Stimulated activated CD4-positive, alpha-beta T cell treated with anti-CD3 and anti-CD28 coated beads, Interleukin-1b, Interleukin-23, amount 100 ng/mL, for 48 hours (primary cell): ENCODE measurements around the gene SMYD4.
"Not testable (repeated sequence)": the region's sequence is repeated elsewhere in the genome, so short reads cannot be mapped to it uniquely, and the experiment has no call there.

ENCODE experiments used
- DNase-seq: peaks from one replicate; pipeline ENCODE4 v3.0.0-alpha.2; 2020

Gene SMYD4

GRCh38 chr17:1829592-1830257 is at the start of gene SMYD4, which contains the start of gene RPA1:
TSS of gene SMYD4 (minus strand) at chr17:1829902. CDS start at chr17:1827994, 1,908 bp downstream.
TSS of gene RPA1 (plus strand) at chr17:1830005. CDS start at chr17:1830094, 89 bp downstream.
- DNase-seq = peak; percentile 85

GRCh38 chr17:1878419-1879121 is 48.9 kb upstream of the SMYD4 start:
- no peak for DNase-seq

- DNase-seq = no peak
Measured at GRCh38 chr17:1875597-1875996, 45.9 kb upstream of the SMYD4 start.

GRCh38 chr17:1873418-1873817 is 43.7 kb upstream of the SMYD4 start:
- DNase-seq = no peak

- peak; percentile 22 for DNase-seq
Measured at GRCh38 chr17:1872976-1873375, 43.3 kb upstream of the SMYD4 start.

- DNase-seq = no peak
Measured at GRCh38 chr17:1872254-1872653, 42.6 kb upstream of the SMYD4 start.

GRCh38 chr17:1871756-1872155 is 42.1 kb upstream of the SMYD4 start:
- no peak for DNase-seq

GRCh38 chr17:1870592-1870991 is 40.9 kb upstream of the SMYD4 start:
- no peak for DNase-seq

- DNase-seq = no peak
Measured at GRCh38 chr17:1868090-1868489, 38.4 kb upstream of the SMYD4 start.

GRCh38 chr17:1867307-1867706 is 37.6 kb upstream of the SMYD4 start:
- no peak for DNase-seq

- DNase-seq = peak; percentile 34
Measured at GRCh38 chr17:1865252-1866037, 35.7 kb upstream of the SMYD4 start.

GRCh38 chr17:1861391-1862010 is 31.8 kb upstream of the SMYD4 start:
- no peak for DNase-seq

- no peak for DNase-seq
Measured at GRCh38 chr17:1860978-1861377, 31.3 kb upstream of the SMYD4 start.

- not testable (repeated sequence) for DNase-seq
Measured at GRCh38 chr17:1856462-1856861, 26.8 kb upstream of the SMYD4 start.

GRCh38 chr17:1853698-1854097 is 24.0 kb upstream of the SMYD4 start:
- DNase-seq = no peak

GRCh38 chr17:1852327-1852726 is 22.6 kb upstream of the SMYD4 start:
- DNase-seq = no peak

GRCh38 chr17:1847191-1847590 is 17.5 kb upstream of the SMYD4 start:
- no peak for DNase-seq

GRCh38 chr17:1843947-1844346 is 14.2 kb upstream of the SMYD4 start:
- no peak for DNase-seq

GRCh38 chr17:1839516-1839915 is 9.8 kb upstream of the SMYD4 start:
- DNase-seq = no peak

GRCh38 chr17:1834380-1835149 is 4.9 kb upstream of the SMYD4 start:
- peak; percentile 40 for DNase-seq

GRCh38 chr17:1830288-1830687 is 586 bp upstream of the SMYD4 start:
- DNase-seq = no peak

- peak; percentile 10 for DNase-seq
Measured at GRCh38 chr17:1829216-1829591, 498 bp downstream of the SMYD4 start.
